Psoas muscle (tissue), 8 donors: ENCODE results near the gene VPS4B. TPM values are rescaled to one million over a fixed set of nuclear protein-coding genes. Genes with fewer than 3 reads are reported as not detected.

ENCODE experiments used
- ATAC-seq, 4 donors: fragments of 200-7000 bp; cut with Tn5 transposase; one replicate each; pipeline ENCODE4 v1.9.1; 2020; ENCODE audit warnings: moderate library complexity in 3 of 4, mild to moderate bottlenecking in 2 of 4
- DNase-seq, 2 donors: peaks; one replicate each; pipeline ENCODE4 v3.0.0-alpha.2; 2020
- H3K27ac ChIP-seq: fragments of 200-600 bp; one replicate; pipeline ENCODE4 v1.8.0; 2022
- H3K27me3 ChIP-seq, 3 donors: fragments of 200-600 bp in 1 of 3; one replicate each; pipeline versions ENCODE4 v1.6.1 to v1.8.0; 2013 to 2022; ENCODE audit warnings: low read length in 2 of 3, mild to moderate bottlenecking in 2 of 3, moderate library complexity in 1 of 3; ENCODE audit not compliant: insufficient read depth in 3 of 3
- H3K36me3 ChIP-seq, 2 donors: fragments of 200-600 bp in 1 of 2; one replicate each; pipeline versions ENCODE4 v1.6.1 to v1.8.0; 2013 to 2022; ENCODE audit warnings: low read depth in 1 of 2, mild to moderate bottlenecking in 1 of 2, moderate library complexity in 1 of 2; ENCODE audit not compliant: insufficient read depth in 1 of 2
- H3K4me1 ChIP-seq: fragments of 200-600 bp; one replicate; pipeline ENCODE4 v1.8.0; 2022
- H3K4me3 ChIP-seq: fragments of 200-600 bp; one replicate; pipeline ENCODE4 v1.8.0; 2022; ENCODE audit warnings: mild to moderate bottlenecking
- H3K9me3 ChIP-seq: fragments of 200-600 bp; one replicate; pipeline ENCODE4 v1.8.0; 2022
- CTCF ChIP-seq: fragments of 200-600 bp; IDR thresholded peaks from one replicate; pipeline ENCODE4 v1.8.0; 2022; ENCODE audit warnings: antibody characterized with exemption
- WGBS, 3 donors: extraction: QIAGEN DNeasy Blood & Tissue Kit; methylation state at CpG; one replicate each; pipeline versions ENCODE4 v1.1.6 to v1.1.7; 2013; 5-methylcytosine and 5-hydroxymethylcytosine counted together
- intact Hi-C, 2 donors: fragments of 100-400 bp; cut with DNase I; formaldehyde crosslinking; loops; one replicate each; pipeline versions ENCODE4 v1.11.0 to v1.14.2; 2022
- polyA plus RNA-seq, 3 donors: library from polyadenylated mRNA; stranded (reverse); fragments of 200-250 nt; gene quantifications; one replicate each; pipeline ENCODE4 v1.2.3, GENCODE V29; 2013
- total RNA-seq, 4 donors: library from RNA; stranded (reverse); fragmentation: NEBNext Ultra II Directional in 2 of 4; extraction: Animal tissue kit (Norgen Biotek cat#: 25700) in 2 of 4; gene quantifications; one replicate each; pipeline versions ENCODE4 v1.2.1 to v1.2.4, GENCODE V29; 2021 to 2023
- donor health status: healthy with polysubstance abuse.
- donor health status: DM: no; HTN: no; CAD: no; lungs with moderate emphysema.
- donor health status: Bipolar disorder and iron deficiency.
- donor health status: healthy.
- donor health status: DM: yes; HTN: yes; CAD: no.
- donor health status: DM: no; HTN: no; CAD: no.
- donor health status: DM: no; HTN: no; CAD: no.
- donor health status: DM: yes; HTN: yes; CAD: no.

VPS4B gene
- total and polyA plus RNA-seq, 7 donors: 8.4 to 24.8 (median 17.9) TPM

GRCh38 chr18:63346031-63346430 is 76.2 kb downstream of the VPS4B start:
- intact Hi-C loops: no loop called here

GRCh38 chr18:63344918-63345317 is 77.4 kb downstream of the VPS4B start:
- Histone ChIP-seq H3K27ac (no peak overlapping the region), H3K4me1 (peaks cover 23% of the 10 kb centered on the region), H3K36me3 (peaks cover 4 to 83% of the 10 kb centered on the region in 2 donors), H3K9me3 (no peaks in the 10 kb centered on the region), H3K4me3 (no peak overlapping the region), H3K27me3 (no peaks in the 10 kb centered on the region)
- ATAC-seq (no peak), DNase-seq (no peak)
- WGBS, 3 donors: 76 to 82% (median 81%) methylated on average over 2 of the region's 2 CpGs
- TF ChIP-seq CTCF: no peak
- intact Hi-C loops: loop anchor here in 1 of 2 donors (5.0 kb wide), 1 partner anchor 92 kb away; no protein-coding TSS in a partner anchor

More at GRCh38 chr18:63346031-63346430, 76.2 kb downstream of the VPS4B start:
- Histone ChIP-seq H3K9me3 (no peaks in the 10 kb centered on the region), H3K4me1 (peaks cover 23% of the 10 kb centered on the region), H3K4me3 (no peak overlapping the region), H3K27ac (peak overlapping the region; percentile 62), H3K36me3 (peaks cover 2 to 84% of the 10 kb centered on the region in 2 donors), H3K27me3 (no peaks in the 10 kb centered on the region)
- WGBS, 3 donors: 21 to 27% (median 23%) methylated on average over 7 of the region's 7 CpGs
- DNase-seq (peak in 1 of 2 donors; percentile 64), ATAC-seq (peak; percentile 73 to 90 (median 82))
- TF ChIP-seq CTCF: no peak

- Histone ChIP-seq H3K9me3 (no peaks in the 10 kb centered on the region), H3K27me3 (no peaks in the 10 kb centered on the region), H3K4me1 (peaks cover 23% of the 10 kb centered on the region), H3K36me3 (peaks cover 2 to 77% of the 10 kb centered on the region in 2 donors), H3K27ac (no peak overlapping the region), H3K4me3 (no peak overlapping the region)
- no peak for DNase-seq
- intact Hi-C loops: loop anchor here in 1 of 2 donors (5.0 kb wide), 1 partner anchor 93 kb away; no protein-coding TSS in a partner anchor
- no peak for TF ChIP-seq CTCF
- no peak for ATAC-seq
- 90 to 96% (median 91%) methylated on average over 5 of the region's 5 CpGs for WGBS, 3 donors
Measured at GRCh38 chr18:63344263-63344662, 78.0 kb downstream of the VPS4B start.

- WGBS, 3 donors: 55 to 58% (median 56%) methylated on average over 5 of the region's 5 CpGs
- Histone ChIP-seq H3K9me3 (no peaks in the 10 kb centered on the region), H3K27ac (no peak overlapping the region), H3K36me3 (peaks cover 4 to 72% of the 10 kb centered on the region in 2 donors), H3K27me3 (no peaks in the 10 kb centered on the region), H3K4me1 (peaks cover 23% of the 10 kb centered on the region), H3K4me3 (no peak overlapping the region)
- DNase-seq (no peak), ATAC-seq (peak in 1 of 4 donors; percentile 40)
- intact Hi-C loops: loop anchor here in 1 of 2 donors (5.0 kb wide), 1 partner anchor 95 kb away; no protein-coding TSS in a partner anchor
- TF ChIP-seq CTCF: peak; percentile 41
Measured at GRCh38 chr18:63342206-63342605, 80.1 kb downstream of the VPS4B start.
